CD14-positive monocyte (primary cell): Measurements from ENCODE around the gene MACROD2. TPM values are rescaled to one million over a fixed set of nuclear protein-coding genes. Genes with fewer than 3 reads are reported as not detected.

ENCODE experiments used
- DNase-seq, 3 donors: peaks; one replicate each; pipeline ENCODE4 v3.0.0-alpha.2; 2011 to 2022
- H2AFZ ChIP-seq: 2 replicates; pipeline ENCODE4 v1.6.0; 2012; ENCODE audit warnings: mild to moderate bottlenecking, low read depth, low read length, inconsistent platforms; ENCODE audit not compliant: insufficient read depth, poor library complexity, severe bottlenecking
- H3K27ac ChIP-seq, 2 donors: 1 replicate in 1 of 2; 2 replicates in 1 of 2; pipeline ENCODE4 v1.5.1; 2012 to 2013; ENCODE audit warnings: low read length in 2 of 2, control low read depth in 1 of 2, inconsistent platforms in 1 of 2, low read depth in 1 of 2, mild to moderate bottlenecking in 1 of 2
- H3K27me3 ChIP-seq, 2 donors: one replicate each; pipeline versions ENCODE4 v1.6.0 to v1.6.1; 2011 to 2013; ENCODE audit warnings: low read length in 2 of 2; ENCODE audit not compliant: control insufficient read depth in 2 of 2, insufficient read depth in 2 of 2
- H3K36me3 ChIP-seq, 2 donors: replicated peaks in 1 of 2; 1 replicate in 1 of 2; 2 replicates in 1 of 2; pipeline versions ENCODE4 v1.5.1 to v1.6.1; 2012 to 2013; ENCODE audit warnings: low read length in 2 of 2, control low read depth in 1 of 2, inconsistent platforms in 1 of 2, mild to moderate bottlenecking in 1 of 2; ENCODE audit not compliant: insufficient read depth in 2 of 2, control insufficient read depth in 1 of 2
- H3K4me1 ChIP-seq, 2 donors: 1 replicate in 1 of 2; 2 replicates in 1 of 2; pipeline versions ENCODE4 v1.5.1 to v1.6.1; 2012 to 2013; ENCODE audit warnings: low read length in 2 of 2, control low read depth in 1 of 2, inconsistent platforms in 1 of 2, mild to moderate bottlenecking in 1 of 2, moderate library complexity in 1 of 2; ENCODE audit not compliant: insufficient read depth in 2 of 2, control insufficient read depth in 1 of 2
- H3K4me2 ChIP-seq: replicated peaks from 2 replicates; pipeline ENCODE3; 2012; ENCODE audit warnings: low read length, moderate library complexity, mild to moderate bottlenecking; ENCODE audit not compliant: poor library complexity, severe bottlenecking; ENCODE audit errors: extremely low read depth
- H3K4me3 ChIP-seq, 3 experiments: fragments of 200-600 bp in 1 of 3; sonication (generic) in 1 of 3; replicated peaks in 1 of 3; 1 replicate in 2 of 3; 2 replicates in 1 of 3; pipeline ENCODE4 v1.5.1; 2011 to 2013; ENCODE audit warnings: low read length in 3 of 3, mild to moderate bottlenecking in 3 of 3, control low read depth in 2 of 3, low read depth in 2 of 3, inconsistent platforms in 1 of 3, moderate library complexity in 1 of 3
- H3K79me2 ChIP-seq: 2 replicates; pipeline ENCODE4 v1.6.0; 2012; ENCODE audit warnings: mild to moderate bottlenecking, control low read depth, inconsistent platforms, low read length, moderate library complexity; ENCODE audit not compliant: insufficient read depth
- H3K9ac ChIP-seq: 2 replicates; pipeline ENCODE4 v1.6.0; 2017; ENCODE audit warnings: low read length, mild to moderate bottlenecking; ENCODE audit not compliant: insufficient read depth, poor library complexity, severe bottlenecking
- H3K9me3 ChIP-seq, 2 donors: replicated peaks in 1 of 2; 1 replicate in 1 of 2; 2 replicates in 1 of 2; pipeline versions ENCODE4 v1.5.1 to v1.6.1; 2012 to 2013; ENCODE audit warnings: low read length in 2 of 2, control low read depth in 1 of 2; ENCODE audit not compliant: control insufficient read depth in 1 of 2, insufficient read depth in 1 of 2
- H4K20me1 ChIP-seq: 2 replicates; pipeline ENCODE4 v1.6.0; 2012; ENCODE audit warnings: mild to moderate bottlenecking, low read length, control low read depth, moderate library complexity; ENCODE audit not compliant: insufficient read depth
- H3K27ac Mint-ChIP-seq, 7 donors: one replicate each; pipeline ENCODE4 v1.8.0; 2020; ENCODE audit warnings: mild to moderate bottlenecking in 7 of 7, mixed read lengths in 7 of 7, moderate library complexity in 6 of 7, inconsistent platforms in 2 of 7
- H3K27me3 Mint-ChIP-seq, 3 donors: one replicate each; pipeline ENCODE4 v1.8.0; 2021 to 2022; ENCODE audit warnings: low read depth in 3 of 3, mild to moderate bottlenecking in 3 of 3, mixed read lengths in 3 of 3, moderate library complexity in 3 of 3, inconsistent platforms in 1 of 3
- H3K36me3 Mint-ChIP-seq, 2 donors: one replicate each; pipeline ENCODE4 v1.8.0; 2020; ENCODE audit warnings: mixed read lengths in 2 of 2, inconsistent platforms in 1 of 2, mild to moderate bottlenecking in 1 of 2
- H3K4me1 Mint-ChIP-seq: one replicate; pipeline ENCODE4 v1.8.0; 2020; ENCODE audit warnings: mild to moderate bottlenecking, mixed read lengths
- H3K4me3 Mint-ChIP-seq, 2 donors: one replicate each; pipeline ENCODE4 v1.8.0; 2020; ENCODE audit warnings: mild to moderate bottlenecking in 2 of 2, mixed read lengths in 2 of 2, moderate library complexity in 1 of 2
- H3K9me3 Mint-ChIP-seq, 7 donors: one replicate each; pipeline ENCODE4 v1.8.0; 2020 to 2022; ENCODE audit warnings: mixed read lengths in 7 of 7, mild to moderate bottlenecking in 6 of 7, moderate library complexity in 6 of 7, inconsistent platforms in 2 of 7
- WGBS: methylation state at CpG from one replicate; pipeline ENCODE4 v1.1.5; 2013; ENCODE audit warnings: missing lambda C conversion rate; ENCODE audit not compliant: insufficient coverage; 5-methylcytosine and 5-hydroxymethylcytosine counted together
- intact Hi-C, 2 donors: fragments of 100-400 bp; cut with micrococcal nuclease; formaldehyde crosslinking; loops; one replicate each; pipeline versions ENCODE4 v1.15.0 to v1.15.1; 2023
- polyA plus RNA-seq, 3 donors: library from polyadenylated mRNA; depleted of rRNA in 1 of 3; unstranded in 2 of 3; stranded (reverse) in 1 of 3; fragments of 300-500 nt in 2 of 3; fragments of >200 nt in 1 of 3; fragmentation: Illumina TruSeq in 2 of 3; gene quantifications; 1 replicate in 2 of 3; 2 replicates in 1 of 3; pipeline ENCODE4 v1.2.3, GENCODE V29; 2012 to 2021
- TF ChIP-seq, protein P1 (sequence below): fragments of 200-600 bp; IDR thresholded peaks from one replicate; pipeline ENCODE4 v1.8.0; 2022; ENCODE audit warnings: antibody characterized with exemption, mild to moderate bottlenecking

MACROD2 gene
- polyA plus RNA-seq, 3 donors, result 0.23 TPM; not detected in 2

DNA sequence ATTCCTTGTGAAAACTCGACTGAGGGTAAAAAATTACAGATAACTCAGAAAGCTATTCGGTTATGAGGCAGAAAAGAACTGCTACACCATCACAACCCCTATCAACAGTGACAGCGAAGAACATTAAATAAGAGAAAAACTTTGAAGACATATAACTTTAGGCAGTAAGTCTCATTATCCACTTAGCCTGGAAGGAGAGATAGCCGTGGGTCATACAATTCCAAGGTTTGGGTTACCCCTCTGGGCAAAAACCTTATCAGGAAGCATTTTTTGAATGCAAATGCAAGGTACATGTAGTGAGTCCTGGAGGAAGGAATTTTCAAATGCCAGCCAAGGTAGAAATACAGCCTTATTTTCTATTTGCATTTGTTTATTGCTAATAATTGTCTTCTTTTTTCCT is 212.3 kb downstream of the MACROD2 start:
- Histone ChIP-seq H2AFZ (no peak overlapping the region), H3K4me3 (no peak overlapping the region), H3K27ac (no peak overlapping the region), H3K4me1 (no peaks in the 10 kb centered on the region), H3K27me3 (no peaks in the 10 kb centered on the region), H3K79me2 (no peaks in the 10 kb centered on the region), H4K20me1 (no peaks in the 10 kb centered on the region), H3K9ac (no peak overlapping the region), H3K36me3 (no peaks in the 10 kb centered on the region), H3K4me2 (no peak overlapping the region), H3K9me3 (peaks cover 16 to 21% of the 10 kb centered on the region in 2 donors)
- peaks cover 4 to 17% (median 13%) of the 10 kb centered on the region in 7 donors for H3K9me3 Mint-ChIP-seq
- intact Hi-C loops, result no loop called here
- H3K36me3 Mint-ChIP-seq, result no peaks in the 10 kb centered on the region
- H3K27me3 Mint-ChIP-seq, result peaks cover 0 to 2% (median 0%) of the 10 kb centered on the region in 3 donors
- DNase-seq, result no peak
- TF ChIP-seq, protein P1, sequence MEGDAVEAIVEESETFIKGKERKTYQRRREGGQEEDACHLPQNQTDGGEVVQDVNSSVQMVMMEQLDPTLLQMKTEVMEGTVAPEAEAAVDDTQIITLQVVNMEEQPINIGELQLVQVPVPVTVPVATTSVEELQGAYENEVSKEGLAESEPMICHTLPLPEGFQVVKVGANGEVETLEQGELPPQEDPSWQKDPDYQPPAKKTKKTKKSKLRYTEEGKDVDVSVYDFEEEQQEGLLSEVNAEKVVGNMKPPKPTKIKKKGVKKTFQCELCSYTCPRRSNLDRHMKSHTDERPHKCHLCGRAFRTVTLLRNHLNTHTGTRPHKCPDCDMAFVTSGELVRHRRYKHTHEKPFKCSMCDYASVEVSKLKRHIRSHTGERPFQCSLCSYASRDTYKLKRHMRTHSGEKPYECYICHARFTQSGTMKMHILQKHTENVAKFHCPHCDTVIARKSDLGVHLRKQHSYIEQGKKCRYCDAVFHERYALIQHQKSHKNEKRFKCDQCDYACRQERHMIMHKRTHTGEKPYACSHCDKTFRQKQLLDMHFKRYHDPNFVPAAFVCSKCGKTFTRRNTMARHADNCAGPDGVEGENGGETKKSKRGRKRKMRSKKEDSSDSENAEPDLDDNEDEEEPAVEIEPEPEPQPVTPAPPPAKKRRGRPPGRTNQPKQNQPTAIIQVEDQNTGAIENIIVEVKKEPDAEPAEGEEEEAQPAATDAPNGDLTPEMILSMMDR, result no peak
- no CpG with 5 or more reads among the region's 4 CpGs for WGBS
- no peak overlapping the region for H3K4me3 Mint-ChIP-seq
- H3K27ac Mint-ChIP-seq, result no peak overlapping the region
- no peaks in the 10 kb centered on the region for H3K4me1 Mint-ChIP-seq

DNA sequence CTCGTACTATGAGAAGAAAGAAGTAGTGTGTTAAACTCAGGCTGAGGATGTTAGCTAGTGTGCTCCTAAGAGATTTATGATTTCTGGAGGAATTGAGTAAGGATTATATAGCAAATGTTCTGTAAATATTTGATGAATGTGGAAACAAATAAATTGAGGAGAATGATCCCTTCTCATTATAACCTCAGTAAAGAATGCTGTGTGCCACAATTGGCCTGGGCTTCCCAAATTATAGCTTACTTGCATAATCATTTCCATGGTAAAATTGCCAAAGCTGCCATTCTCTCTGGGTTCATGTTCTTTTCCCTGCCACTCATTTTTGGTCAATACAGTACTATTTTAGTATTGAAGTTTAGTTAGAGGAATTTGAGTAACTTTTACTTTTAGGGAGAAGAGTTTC is 213.6 kb downstream of the MACROD2 start:
- Histone ChIP-seq H3K79me2 (no peaks in the 10 kb centered on the region), H4K20me1 (no peaks in the 10 kb centered on the region), H3K4me2 (no peak overlapping the region), H3K4me1 (no peaks in the 10 kb centered on the region), H2AFZ (no peak overlapping the region), H3K36me3 (no peaks in the 10 kb centered on the region), H3K9ac (no peak overlapping the region), H3K9me3 (peaks cover 11% of the 10 kb centered on the region in 2 donors), H3K4me3 (no peak overlapping the region), H3K27ac (no peak overlapping the region), H3K27me3 (no peaks in the 10 kb centered on the region)
- Mint-ChIP-seq H3K4me3 (no peak overlapping the region), H3K27ac (no peak overlapping the region), H3K9me3 (peaks cover 0 to 13% (median 7%) of the 10 kb centered on the region in 7 donors), H3K27me3 (peaks cover 0 to 2% (median 0%) of the 10 kb centered on the region in 3 donors), H3K4me1 (no peaks in the 10 kb centered on the region), H3K36me3 (no peaks in the 10 kb centered on the region)
- intact Hi-C loops, result no loop called here
- DNase-seq, result no peak
- TF ChIP-seq, protein P1, result no peak
- WGBS, result 100% methylated on average over 1 of the region's 1 CpG
